Esophagus muscularis mucosa (tissue), 4 donors: ENCODE data around the gene ZFYVE28.

ENCODE experiments used
- CTCF ChIP-seq, 3 experiments: fragments of 200-600 bp in 2 of 3; fragments of 450-650 bp in 1 of 3; sonication (generic) in 2 of 3; IDR thresholded peaks; one replicate each; pipeline ENCODE4 v1.5.1; 2017 to 2019; ENCODE audit warnings: antibody characterized with exemption in 3 of 3, mild to moderate bottlenecking in 2 of 3, moderate library complexity in 1 of 3
- EP300 ChIP-seq: sonication (generic); formaldehyde crosslinking; IDR thresholded peaks from one replicate; pipeline ENCODE4 v1.6.1; 2017; ENCODE audit warnings: antibody characterized with exemption
- POLR2A ChIP-seq: fragments of 450-650 bp; IDR thresholded peaks from one replicate; pipeline ENCODE4 v1.6.1; 2017; ENCODE audit warnings: antibody characterized with exemption, moderate library complexity, mild to moderate bottlenecking, low read depth
- POLR2AphosphoS5 ChIP-seq, 2 donors: sonication (generic); formaldehyde crosslinking; IDR thresholded peaks; one replicate each; pipeline ENCODE4 v1.6.1; 2017; ENCODE audit warnings: antibody characterized with exemption in 2 of 2

GRCh38 chr4:2264481-2265041, 153.9 kb downstream of the ZFYVE28 start:
- TF ChIP-seq CTCF (IDR thresholded peaks at IDR 0.05) = no peak
- no peak for TF ChIP-seq POLR2AphosphoS5 (IDR thresholded peaks at IDR 0.05)
- no peak for TF ChIP-seq EP300
- no peak for TF ChIP-seq POLR2A
